HepG2 (cell line): Measurements from ENCODE around the gene SLC29A1. TPM values are rescaled to one million over a fixed set of nuclear protein-coding genes. Genes with fewer than 3 reads are reported as not detected.

Experiments
- ATAC-seq: fragments of 200-7000 bp; cut with Tn5 transposase; 3 replicates; pipeline ENCODE4 v1.9.1; 2020; ENCODE audit warnings: mild to moderate bottlenecking, moderate library complexity
- BruUV-seq: library from RNA; stranded (reverse); fragments of 400-500 nt; replicated peaks from 2 replicates; lab custom pipeline; 2021; lab: Mats Ljungman, UMichigan
- CTCF ChIA-PET: fragments of 300-600 bp; formaldehyde crosslinking; extraction: SDS; loops from one replicate; lab custom pipeline; 2021; ENCODE audit warnings: low total read pairs, inconsistent platforms, low intra/inter-chr PET ratio; lab: Yijun Ruan, JAX
- POLR2A ChIA-PET: fragments of 350-600 bp; sonication (Branson Sonifier 250); formaldehyde crosslinking; loops from one replicate; lab custom pipeline; 2020; ENCODE audit warnings: antibody characterized with exemption, inconsistent platforms; lab: Yijun Ruan, JAX
- DNase-seq: peaks from one replicate; pipeline ENCODE4 v3.0.0-alpha.2; 2015; ENCODE audit warnings: low spot score
- FAIRE-seq: peaks from 3 replicates; lab custom pipeline; 2011; peaks lifted over from hg19 to GRCh38; lab: Jason Lieb, UNC
- H2AFZ ChIP-seq: one replicate; pipeline ENCODE4 v1.6.1; 2011; ENCODE audit warnings: low read length, inconsistent platforms
- H3K27ac ChIP-seq: fragments of 300-600 bp; 3 replicates; pipeline ENCODE4 v1.8.0; 2011; ENCODE audit warnings: mixed run types, mild to moderate bottlenecking, mixed read lengths, low read length, inconsistent platforms; ENCODE audit not compliant: insufficient read depth; ENCODE audit errors: extremely low read length
- H3K27me3 ChIP-seq, 2 experiments: fragments of 200-600 bp in 1 of 2; 2 replicates in 1 of 2; 3 replicates in 1 of 2; pipeline versions ENCODE4 v1.6.0 to v1.8.0; 2011; ENCODE audit warnings: low read length in 2 of 2, mild to moderate bottlenecking in 2 of 2, moderate library complexity in 2 of 2, inconsistent platforms in 1 of 2; ENCODE audit not compliant: insufficient read depth in 2 of 2, control insufficient read depth in 1 of 2
- H3K36me3 ChIP-seq, 2 experiments: fragments of 200-600 bp in 1 of 2; replicated peaks in 1 of 2; 2 replicates in 1 of 2; 3 replicates in 1 of 2; pipeline versions ENCODE4 v1.5.1 to v1.8.0; 2011; ENCODE audit warnings: low read length in 2 of 2, inconsistent platforms in 1 of 2; ENCODE audit not compliant: insufficient read depth in 2 of 2, control insufficient read depth in 1 of 2
- H3K4me1 ChIP-seq: 2 replicates; pipeline ENCODE4 v1.5.1; 2012; ENCODE audit warnings: low read length, inconsistent platforms; ENCODE audit not compliant: insufficient read depth
- H3K4me2 ChIP-seq: 2 replicates; pipeline ENCODE4 v1.6.0; 2011; ENCODE audit warnings: low read depth, low read length, inconsistent platforms
- H3K4me3 ChIP-seq, 3 experiments: fragments of 200-600 bp in 1 of 3; sonication (generic), shearing (Covaris generic) in 1 of 3; replicated peaks in 1 of 3; 2 replicates each; pipeline ENCODE4 v1.5.1; 2011 to 2016; ENCODE audit warnings: low read length in 3 of 3, inconsistent platforms in 2 of 3, low read depth in 2 of 3, mild to moderate bottlenecking in 2 of 3, control low read depth in 1 of 3, mixed read lengths in 1 of 3; ENCODE audit not compliant: insufficient read depth in 1 of 3
- H3K79me2 ChIP-seq: one replicate; pipeline ENCODE4 v1.6.1; 2011; ENCODE audit warnings: low read length, inconsistent platforms; ENCODE audit not compliant: insufficient read depth
- H3K9ac ChIP-seq: 2 replicates; pipeline ENCODE4 v1.6.0; 2011; ENCODE audit warnings: mild to moderate bottlenecking, low read depth, low read length, inconsistent platforms; ENCODE audit not compliant: insufficient read depth
- H3K9me3 ChIP-seq: 2 replicates; pipeline ENCODE4 v1.5.1; 2012; ENCODE audit warnings: mild to moderate bottlenecking, low read length
- H4K20me1 ChIP-seq: 2 replicates; pipeline ENCODE4 v1.6.0; 2011; ENCODE audit warnings: inconsistent platforms, mild to moderate bottlenecking, low read length, moderate library complexity; ENCODE audit not compliant: insufficient read depth
- ARNT ChIP-seq: fragments of 450-650 bp; IDR thresholded peaks from 2 replicates; pipeline ENCODE4 v1.6.1; 2017
- ATF7 ChIP-seq, 2 experiments: fragments of 450-650 bp in 1 of 2; sonication (generic) in 1 of 2; formaldehyde crosslinking in 1 of 2; IDR thresholded peaks; 2 replicates each; pipeline versions ENCODE4 v1.4.0 to v1.6.1; 2016 to 2020; ENCODE audit warnings: antibody characterized with exemption in 1 of 2, mild to moderate bottlenecking in 1 of 2, missing genetic modification reagents in 1 of 2
- CENPX ChIP-seq: sonication (generic); formaldehyde crosslinking; IDR thresholded peaks from 2 replicates; pipeline ENCODE4 v1.9.0; 2021; ENCODE audit warnings: mild to moderate bottlenecking, missing genetic modification reagents, moderate library complexity
- E2F2 ChIP-seq: sonication (generic); formaldehyde crosslinking; IDR thresholded peaks from 2 replicates; pipeline ENCODE4 v1.4.0; 2020; ENCODE audit warnings: missing genetic modification reagents, borderline replicate concordance
- EEA1 ChIP-seq: sonication (generic); formaldehyde crosslinking; IDR thresholded peaks from 2 replicates; pipeline ENCODE4 v1.5.1; 2020; ENCODE audit warnings: mild to moderate bottlenecking, missing genetic modification reagents, borderline replicate concordance
- EP300 ChIP-seq, 3 experiments: sonication (generic) in 1 of 3; formaldehyde crosslinking in 1 of 3; IDR thresholded peaks; 2 replicates each; pipeline versions ENCODE4 v1.5.1 to v1.6.1; 2011 to 2020; ENCODE audit warnings: low read depth in 2 of 3, low read length in 2 of 3, borderline replicate concordance in 1 of 3, improper control_type of control experiment in 1 of 3, mild to moderate bottlenecking in 1 of 3, missing genetic modification reagents in 1 of 3, moderate library complexity in 1 of 3
- FOXA1 ChIP-seq, 2 experiments: fragments of 450-650 bp in 1 of 2; sonication (generic) in 1 of 2; formaldehyde crosslinking in 1 of 2; IDR thresholded peaks; 2 replicates each; pipeline versions ENCODE4 v1.4.0 to v1.6.1; 2016 to 2020; ENCODE audit warnings: missing genetic modification reagents in 1 of 2
- GATAD1 ChIP-seq: IDR thresholded peaks from 2 replicates; pipeline ENCODE4 v1.6.1; 2016; ENCODE audit warnings: missing genetic modification reagents, missing compliant biosample characterization
- KLF16 ChIP-seq, 2 experiments: sonication (generic) in 1 of 2; formaldehyde crosslinking in 1 of 2; IDR thresholded peaks; 2 replicates each; pipeline versions ENCODE4 v1.6.1 to v1.8.0; 2016 to 2023; ENCODE audit warnings: missing genetic modification reagents in 2 of 2, missing compliant biosample characterization in 1 of 2
- MAFF ChIP-seq: IDR thresholded peaks from 2 replicates; pipeline ENCODE4 v1.6.1; 2011; ENCODE audit warnings: low read depth, low read length, improper control_type of control experiment
- MYC ChIP-seq: sonication (generic); formaldehyde crosslinking; IDR thresholded peaks from 2 replicates; pipeline ENCODE4 v1.9.0; 2021; ENCODE audit warnings: missing genetic modification reagents, borderline replicate concordance
- NFIB ChIP-seq: sonication (generic); formaldehyde crosslinking; IDR thresholded peaks from 2 replicates; pipeline ENCODE4 v1.9.0; 2021; ENCODE audit warnings: missing genetic modification reagents, mild to moderate bottlenecking, borderline replicate concordance
- PAX8 ChIP-seq: sonication (generic); formaldehyde crosslinking; IDR thresholded peaks from 2 replicates; pipeline ENCODE4 v1.8.0; 2022; ENCODE audit warnings: mild to moderate bottlenecking, missing genetic modification reagents, borderline replicate concordance
- SMAD9 ChIP-seq: sonication (generic); formaldehyde crosslinking; IDR thresholded peaks from 2 replicates; pipeline ENCODE4 v1.5.1; 2020; ENCODE audit warnings: mild to moderate bottlenecking, missing genetic modification reagents
- SMARCC2 ChIP-seq: fragments of 450-650 bp; IDR thresholded peaks from 2 replicates; pipeline ENCODE4 v1.6.1; 2017; ENCODE audit warnings: antibody characterized with exemption, mild to moderate bottlenecking
- TGIF2 ChIP-seq: IDR thresholded peaks from 2 replicates; pipeline ENCODE4 v1.6.1; 2016; ENCODE audit warnings: control low read depth, missing compliant biosample characterization
- TRIM22 ChIP-seq: fragments of 450-650 bp; IDR thresholded peaks from 2 replicates; pipeline ENCODE4 v1.6.1; 2017
- ZNF333 ChIP-seq: sonication (generic); formaldehyde crosslinking; IDR thresholded peaks from 2 replicates; pipeline ENCODE4 v1.4.0; 2020; ENCODE audit warnings: mild to moderate bottlenecking, missing genetic modification reagents, borderline replicate concordance
- ZNF589 ChIP-seq: sonication (generic); formaldehyde crosslinking; conservative IDR thresholded peaks from 2 replicates; pipeline ENCODE4 v1.8.0; 2022; ENCODE audit warnings: mild to moderate bottlenecking, moderate library complexity, missing genetic modification reagents
- ZNF766 ChIP-seq: sonication (generic); formaldehyde crosslinking; IDR thresholded peaks from 2 replicates; pipeline ENCODE4 v1.5.0; 2020; ENCODE audit warnings: missing genetic modification reagents, borderline replicate concordance
- WGBS: methylation state at CpG from one replicate; pipeline ENCODE4 v1.1.6; 2017; ENCODE audit warnings: low lambda C conversion rate; 5-methylcytosine and 5-hydroxymethylcytosine counted together
- in situ Hi-C: cut with HindIII; loops from 2 replicates; pipeline ENCODE4 v1.10.0; 2017; ENCODE audit warnings: low pct_unique_long_range_greater_than_20kb; ENCODE audit not compliant: extremely low pct_ligation_motif_present
- intact Hi-C: fragments of 100-400 bp; cut with micrococcal nuclease; formaldehyde crosslinking; loops from one replicate; pipeline ENCODE4 v1.10.0; 2022; ENCODE audit not compliant: unreplicated experiment
- polyA plus RNA-seq, 8 experiments: library from polyadenylated mRNA; depleted of rRNA in 3 of 8; stranded (reverse) in 7 of 8; unstranded in 1 of 8; fragments of >200 nt; fragmentation: Illumina TruSeq in 4 of 8; extraction: Trizol in 4 of 8; gene quantifications; 2 replicates each; pipeline versions ENCODE4 v1.2.1 to v1.2.3, GENCODE V29; 2011 to 2016; ENCODE audit warnings: low read depth in 4 of 8, missing spikeins in 1 of 8, mixed read lengths in 1 of 8; ENCODE audit not compliant: insufficient read depth in 1 of 8
- total RNA-seq, 5 experiments: library from RNA; depleted of rRNA; stranded (reverse); fragments of >200 nt; fragmentation: Illumina TruSeq; extraction: Trizol; gene quantifications; 2 replicates each; pipeline ENCODE4 v1.2.3, GENCODE V29; 2016; ENCODE audit warnings: low read depth in 1 of 5

SLC29A1 gene
- total and polyA plus RNA-seq, 2 of the 13 experiments (the other 11 are each of a cell fraction or from before 2014, with no cell fraction given) = 43.2 to 106 TPM

- CTCF ChIA-PET = no interaction called here
- FAIRE-seq (peak; percentile 58), DNase-seq (peak; percentile 80), ATAC-seq (peak; percentile 77)
- peaks cover 71% of the 10 kb centered on the region for H3K4me1 ChIP-seq
- H2AFZ ChIP-seq = peak overlapping the region; percentile 65
- H3K4me2 ChIP-seq = peak overlapping the region; percentile 82
- peaks cover 1 to 22% of the 10 kb centered on the region in 2 experiments; a peak in 4 of 5 replicates for H3K27me3 ChIP-seq
- H3K9me3 ChIP-seq = no peaks in the 10 kb centered on the region
- peak overlapping the region; percentile 29 for H3K27ac ChIP-seq
- H3K4me3 ChIP-seq = peak overlapping the region; percentile 59 to 72 (median 69)
- H3K36me3 ChIP-seq = no peaks in the 10 kb centered on the region
- H4K20me1 ChIP-seq = no peaks in the 10 kb centered on the region
- POLR2A ChIA-PET = interaction anchor here (0.6 to 2.1 kb wide), 11 partner anchors 11 to 63 kb away, joined by 3 to 29 read pairs (median 4); partner anchors contain the start of genes HSP90AB1 and SLC35B2
- 2% methylated on average over 16 of the region's 45 CpGs for WGBS
- BruUV-seq = no TSS peak
- intact Hi-C loops (loop anchor here (2.0 kb wide), 1 partner anchor 14 kb away; no protein-coding TSS in a partner anchor), in situ Hi-C loops (no loop called here)
- peaks cover 2% of the 10 kb centered on the region for H3K79me2 ChIP-seq
- H3K9ac ChIP-seq = peak overlapping the region; percentile 56; the same call in 1 of the 2 replicates
- TF ChIP-seq ZNF766 (CRISPR knock-in tag) (no peak), ZNF589 (CRISPR knock-in tag) (no peak), MYC (CRISPR knock-in tag) (peak; percentile 75), ARNT (no peak), SMAD9 (0 out of 2 replicates have a peak, but pooled peaks have one; percentile 70), EP300 (IDR thresholded peaks at IDR 0.05; ENCODE audit: low read depth in 2 of 2, low read length in 2 of 2) (peak in 1 of 2 experiments; percentile 39; a peak in 1 of 4 replicates), EP300 (CRISPR knock-in tag; IDR thresholded peaks at IDR 0.05; ENCODE audit: borderline replicate concordance) (0 out of 2 replicates have a peak, but pooled peaks have one; percentile 52), MAFF (no peak), NFIB (CRISPR knock-in tag) (no peak), SMARCC2 (no peak), ATF7 (IDR thresholded peaks at IDR 0.05) (no peak), ATF7 (CRISPR knock-in tag; IDR thresholded peaks at IDR 0.05) (no peak), KLF16 (CRISPR knock-in tag; IDR thresholded peaks at IDR 0.05) (peak in 1 of 2 experiments; percentile 90; a peak in 2 of 4 replicates), PAX8 (CRISPR knock-in tag) (no peak; the same call in 1 of the 2 replicates), CENPX (CRISPR knock-in tag) (no peak), EEA1 (CRISPR knock-in tag) (no peak), ZNF333 (CRISPR knock-in tag) (no peak), GATAD1 (CRISPR knock-in tag) (peak; percentile 53; the same call in 1 of the 2 replicates), E2F2 (CRISPR knock-in tag) (no peak), TRIM22 (no peak), TGIF2 (CRISPR knock-in tag) (no peak), FOXA1 (IDR thresholded peaks at IDR 0.05) (no peak), FOXA1 (CRISPR knock-in tag; IDR thresholded peaks at IDR 0.05) (no peak; the same call in 1 of the 2 replicates)
Observed at GRCh38 chr6:44219053-44219814, 4.2 kb upstream of the SLC29A1 start.
